OCI-LY7 (cell line): ENCODE measurements around the gene ZNF609.

ENCODE experiments used
- CTCF ChIP-seq: fragments of 200-600 bp; sonication (generic); conservative IDR thresholded peaks from 2 replicates; pipeline ENCODE4 v1.5.1; 2014; ENCODE audit warnings: mild to moderate bottlenecking, antibody characterized with exemption, low read length, moderate library complexity, mixed read lengths
- EZH2phosphoT487 ChIP-seq: fragments of 200-600 bp; sonication (generic); IDR thresholded peaks from 2 replicates; pipeline ENCODE4 v1.6.1; 2018; ENCODE audit warnings: low read depth, borderline replicate concordance, mild to moderate bottlenecking, mixed run types, antibody characterized with exemption, low read length, moderate library complexity, mixed read lengths

DNA sequence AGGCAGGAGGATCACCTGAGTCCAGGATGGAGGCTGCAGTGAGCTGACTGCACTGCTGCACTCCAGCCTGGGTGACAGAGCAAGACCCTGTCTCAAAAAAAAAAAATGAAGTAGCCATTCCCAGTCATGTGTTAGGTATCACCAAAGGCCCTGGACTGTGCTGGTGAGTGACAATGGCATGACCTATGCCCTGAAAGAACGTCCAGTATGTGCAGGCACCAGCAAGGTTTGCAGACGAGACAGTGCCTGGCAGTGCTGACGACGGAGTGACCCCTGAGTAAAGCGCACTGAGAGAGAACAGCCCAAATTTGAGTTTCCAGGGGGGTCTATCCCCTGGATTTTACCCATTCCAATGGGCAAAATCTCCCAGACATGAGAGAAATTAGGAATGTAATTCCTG lies 269.8 kb downstream of the ZNF609 start:
- TF ChIP-seq CTCF (no peak), EZH2phosphoT487 (no peak)
